H9 (cell line): Measurements from ENCODE around the gene MYLK4. TPM values are rescaled to one million over a fixed set of nuclear protein-coding genes. Genes with fewer than 3 reads are reported as not detected.

Experiments used
- DNase-seq: peaks from one replicate; pipeline ENCODE4 v3.0.0-alpha.2; 2017
- H2AFZ ChIP-seq: one replicate; pipeline ENCODE4 v1.6.1; 2013; ENCODE audit warnings: mild to moderate bottlenecking, low read length, control low read depth, moderate library complexity
- H2AK5ac ChIP-seq: 2 replicates; pipeline ENCODE4 v1.6.1; 2013; ENCODE audit warnings: low read length, control low read depth, mixed read lengths; ENCODE audit not compliant: insufficient read length
- H2BK120ac ChIP-seq: one replicate; pipeline ENCODE4 v1.6.1; 2013; ENCODE audit warnings: low read depth, mild to moderate bottlenecking, low read length, control low read depth, inconsistent platforms; ENCODE audit not compliant: poor library complexity, severe bottlenecking
- H2BK12ac ChIP-seq: 2 replicates; pipeline ENCODE4 v1.6.1; 2013; ENCODE audit warnings: low read length, control low read depth, mixed read lengths, low read depth; ENCODE audit not compliant: insufficient read length
- H2BK15ac ChIP-seq: 2 replicates; pipeline ENCODE4 v1.6.1; 2013; ENCODE audit warnings: low read depth, low read length, control low read depth
- H2BK20ac ChIP-seq: one replicate; pipeline ENCODE4 v1.6.1; 2013; ENCODE audit warnings: low read depth, mild to moderate bottlenecking, low read length, control low read depth, inconsistent platforms; ENCODE audit not compliant: poor library complexity, severe bottlenecking
- H2BK5ac ChIP-seq: 2 replicates; pipeline ENCODE4 v1.6.1; 2013; ENCODE audit warnings: low read length, control low read depth, mixed read lengths; ENCODE audit not compliant: insufficient read length
- H3K14ac ChIP-seq: 2 replicates; pipeline ENCODE4 v1.6.1; 2013; ENCODE audit warnings: low read length, control low read depth; ENCODE audit not compliant: insufficient read depth
- H3K18ac ChIP-seq: 2 replicates; pipeline ENCODE4 v1.6.1; 2013; ENCODE audit warnings: low read depth, mild to moderate bottlenecking, mixed read lengths, low read length, control low read depth; ENCODE audit not compliant: insufficient read length
- H3K23ac ChIP-seq: 2 replicates; pipeline ENCODE4 v1.6.1; 2013; ENCODE audit warnings: low read length, control low read depth, mixed read lengths, low read depth; ENCODE audit not compliant: insufficient read length
- H3K23me2 ChIP-seq: 2 replicates; pipeline ENCODE4 v1.6.1; 2013; ENCODE audit warnings: low read depth, mild to moderate bottlenecking, mixed read lengths, low read length, control low read depth; ENCODE audit not compliant: insufficient read length, poor library complexity, severe bottlenecking
- H3K27ac ChIP-seq: 2 replicates; pipeline ENCODE4 v1.5.1; 2013; ENCODE audit warnings: low read length, control low read depth, mixed read lengths, low read depth; ENCODE audit not compliant: insufficient read length
- H3K27me3 ChIP-seq: 2 replicates; pipeline ENCODE4 v1.6.1; 2013; ENCODE audit warnings: low read length, control low read depth, inconsistent platforms; ENCODE audit not compliant: insufficient read depth
- H3K4ac ChIP-seq: 2 replicates; pipeline ENCODE4 v1.6.1; 2013; ENCODE audit warnings: low read depth, mild to moderate bottlenecking, control low read depth, inconsistent platforms, low read length, moderate library complexity
- H3K4me1 ChIP-seq: 2 replicates; pipeline ENCODE4 v1.6.1; 2013; ENCODE audit warnings: low read length, control low read depth, inconsistent platforms; ENCODE audit not compliant: insufficient read depth
- H3K4me2 ChIP-seq: 2 replicates; pipeline ENCODE4 v1.6.1; 2013; ENCODE audit warnings: low read length, control low read depth, mixed read lengths; ENCODE audit not compliant: insufficient read length, insufficient read depth
- H3K56ac ChIP-seq: 2 replicates; pipeline ENCODE4 v1.6.1; 2013; ENCODE audit warnings: low read depth, mild to moderate bottlenecking, mixed read lengths, low read length, control low read depth; ENCODE audit not compliant: insufficient read length
- H3K79me1 ChIP-seq: 2 replicates; pipeline ENCODE4 v1.6.1; 2013; ENCODE audit warnings: low read depth, mild to moderate bottlenecking, moderate library complexity, low read length, control low read depth, inconsistent platforms; ENCODE audit not compliant: insufficient read depth, poor library complexity, severe bottlenecking
- H3K79me2 ChIP-seq: 2 replicates; pipeline ENCODE4 v1.6.1; 2013; ENCODE audit warnings: low read length, control low read depth, inconsistent platforms; ENCODE audit not compliant: insufficient read depth
- H3K9ac ChIP-seq: 2 replicates; pipeline ENCODE4 v1.6.1; 2013; ENCODE audit warnings: low read length, control low read depth, mixed read lengths; ENCODE audit not compliant: insufficient read length; ENCODE audit errors: extremely low read depth
- H3K9me3 ChIP-seq: one replicate; pipeline ENCODE4 v1.6.1; 2013; ENCODE audit warnings: low read depth, low read length, inconsistent platforms; ENCODE audit not compliant: control insufficient read depth
- H3T11ph ChIP-seq: one replicate; pipeline ENCODE4 v1.6.1; 2013; ENCODE audit warnings: mild to moderate bottlenecking, low read length, control low read depth, inconsistent platforms
- H4K20me1 ChIP-seq: one replicate; pipeline ENCODE4 v1.6.1; 2013; ENCODE audit not compliant: control insufficient read depth, insufficient read length, insufficient read depth
- H4K5ac ChIP-seq: 2 replicates; pipeline ENCODE4 v1.6.1; 2013; ENCODE audit warnings: low read depth, mild to moderate bottlenecking, mixed read lengths, low read length, control low read depth; ENCODE audit not compliant: insufficient read length
- H4K8ac ChIP-seq: replicated peaks from 2 replicates; pipeline ENCODE4 v1.6.1; 2013; ENCODE audit warnings: low read length, control low read depth, mixed read lengths, low read depth; ENCODE audit not compliant: insufficient read length
- H4K91ac ChIP-seq: 2 replicates; pipeline ENCODE4 v1.6.1; 2013; ENCODE audit warnings: low read depth, mild to moderate bottlenecking, moderate library complexity, mixed read lengths, low read length, control low read depth; ENCODE audit not compliant: insufficient read length
- H3K27ac Mint-ChIP-seq, 3 experiments: 2 replicates in 2 of 3; 3 replicates in 1 of 3; pipeline ENCODE4 v1.8.0; 2020 to 2021; ENCODE audit warnings: mixed read lengths in 3 of 3, mild to moderate bottlenecking in 1 of 3, moderate library complexity in 1 of 3
- H3K27me3 Mint-ChIP-seq: 2 replicates; pipeline ENCODE4 v1.8.0; 2021; ENCODE audit warnings: low read depth, mild to moderate bottlenecking, moderate library complexity, mixed read lengths
- H3K36me3 Mint-ChIP-seq, 3 experiments: 2 replicates in 2 of 3; 3 replicates in 1 of 3; pipeline ENCODE4 v1.8.0; 2020 to 2021; ENCODE audit warnings: low read depth in 3 of 3, mixed read lengths in 3 of 3; ENCODE audit not compliant: insufficient read depth in 1 of 3
- H3K4me1 Mint-ChIP-seq, 2 experiments: 2 replicates each; pipeline ENCODE4 v1.8.0; 2020; ENCODE audit warnings: mixed read lengths in 2 of 2
- H3K4me3 Mint-ChIP-seq, 2 experiments: 2 replicates in 1 of 2; 3 replicates in 1 of 2; pipeline ENCODE4 v1.8.0; 2020 to 2021; ENCODE audit warnings: mild to moderate bottlenecking in 2 of 2, mixed read lengths in 2 of 2, moderate library complexity in 1 of 2
- H3K9me3 Mint-ChIP-seq, 2 experiments: 2 replicates in 1 of 2; 3 replicates in 1 of 2; pipeline ENCODE4 v1.8.0; 2020; ENCODE audit warnings: mild to moderate bottlenecking in 2 of 2, mixed read lengths in 2 of 2, moderate library complexity in 1 of 2
- WGBS: extraction: QIAGEN DNeasy Blood & Tissue Kit; methylation state at CpG from one replicate; pipeline ENCODE4 v1.1.7; 2013; ENCODE audit warnings: missing lambda C conversion rate, low lambda C conversion rate, mixed read lengths; ENCODE audit not compliant: insufficient read length; ENCODE audit errors: extremely low coverage; 5-methylcytosine and 5-hydroxymethylcytosine counted together
- total RNA-seq: library from RNA; stranded (reverse); gene quantifications from 2 replicates; pipeline ENCODE4 v1.2.1, GENCODE V29; 2021
- TF ChIP-seq, protein P1 (sequence below): fragments of 200-600 bp; sonication (generic); conservative IDR thresholded peaks from 3 replicates; pipeline ENCODE4 v1.8.0; 2021; ENCODE audit warnings: antibody characterized with exemption, mild to moderate bottlenecking

MYLK4 gene
- total RNA-seq, 1 experiment from 2014 or later = 0.28 TPM

DNA sequence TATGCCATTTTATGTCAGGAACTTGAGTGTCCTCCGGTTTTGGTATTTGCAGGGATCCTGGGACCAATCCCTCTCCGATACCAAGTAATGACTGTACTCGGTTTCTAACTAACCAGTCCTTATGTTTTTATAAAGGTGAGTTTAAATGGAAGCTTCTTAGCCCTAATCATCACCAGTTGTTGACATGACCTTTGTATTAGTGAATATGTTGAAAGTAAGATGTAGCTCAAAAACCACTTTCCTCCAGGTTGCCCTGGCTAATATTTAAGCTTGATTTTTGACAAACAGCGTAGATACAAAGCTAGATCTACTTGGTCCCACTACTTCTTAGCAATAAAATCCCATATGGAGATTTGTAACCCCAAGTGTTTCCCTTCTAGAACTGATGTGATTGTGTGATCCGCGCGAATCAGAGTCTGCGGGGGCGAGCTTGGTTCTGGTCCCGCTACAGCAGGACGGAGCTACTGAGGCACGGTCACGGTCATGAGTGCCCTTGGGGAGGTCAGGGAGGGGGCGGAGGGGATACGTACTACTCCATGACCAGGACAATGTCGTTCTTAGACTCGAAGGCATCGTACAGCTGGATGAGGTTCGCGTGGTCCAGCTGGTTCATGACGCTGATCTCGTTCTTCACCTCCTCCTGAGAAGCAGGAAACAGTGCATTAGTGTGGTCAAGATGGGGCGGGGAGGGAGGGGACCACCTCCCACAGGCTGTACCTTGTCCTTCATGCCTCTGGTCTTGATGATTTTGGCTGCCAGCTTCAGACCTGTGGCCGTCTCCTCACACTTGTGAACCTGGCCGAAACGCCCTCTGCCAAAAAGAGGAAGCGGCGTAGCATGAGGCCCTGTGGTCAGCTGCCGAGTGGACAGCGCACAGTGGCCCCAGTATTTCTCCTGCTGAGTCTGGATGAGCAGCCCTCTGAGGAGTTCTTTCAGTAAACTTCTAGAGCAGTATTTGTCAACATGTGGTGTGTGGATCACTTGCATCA lies 65.7 kb downstream of the MYLK4 start:
- Histone ChIP-seq H3K27me3 (no peaks in the 10 kb centered on the region), H4K20me1 (no peaks in the 10 kb centered on the region), H4K8ac (no peak overlapping the region), H3K4me2 (no peak overlapping the region), H3K23ac (no peak overlapping the region), H3K4ac (no peak overlapping the region), H2BK15ac (no peak overlapping the region), H3K27ac (no peak overlapping the region), H2BK120ac (no peak overlapping the region), H3T11ph (no peak overlapping the region), H4K5ac (no peak overlapping the region), H3K18ac (no peak overlapping the region), H4K91ac (no peak overlapping the region), H3K9me3 (no peaks in the 10 kb centered on the region), H3K9ac (no peak overlapping the region), H3K4me1 (no peaks in the 10 kb centered on the region), H2BK20ac (no peak overlapping the region), H3K79me2 (no peaks in the 10 kb centered on the region), H3K79me1 (no peaks in the 10 kb centered on the region), H2BK5ac (no peak overlapping the region), H3K56ac (no peak overlapping the region), H3K23me2 (no peaks in the 10 kb centered on the region), H2AFZ (no peak overlapping the region), H2AK5ac (no peak overlapping the region), H2BK12ac (no peak overlapping the region), H3K14ac (no peak overlapping the region)
- Mint-ChIP-seq H3K36me3 (no peaks in the 10 kb centered on the region), H3K4me1 (peaks cover 2% of the 10 kb centered on the region in 2 experiments; a peak in 3 of 4 replicates), H3K9me3 (no peaks in the 10 kb centered on the region; a peak in 1 of 5 replicates), H3K4me3 (no peak overlapping the region), H3K27ac (peak overlapping the region in 1 of 3 experiments; percentile 55; a peak in 2 of 7 replicates), H3K27me3 (no peaks in the 10 kb centered on the region)
- WGBS = no CpG with 5 or more reads among the region's 30 CpGs
- no peak for DNase-seq
- TF ChIP-seq, protein P1, sequence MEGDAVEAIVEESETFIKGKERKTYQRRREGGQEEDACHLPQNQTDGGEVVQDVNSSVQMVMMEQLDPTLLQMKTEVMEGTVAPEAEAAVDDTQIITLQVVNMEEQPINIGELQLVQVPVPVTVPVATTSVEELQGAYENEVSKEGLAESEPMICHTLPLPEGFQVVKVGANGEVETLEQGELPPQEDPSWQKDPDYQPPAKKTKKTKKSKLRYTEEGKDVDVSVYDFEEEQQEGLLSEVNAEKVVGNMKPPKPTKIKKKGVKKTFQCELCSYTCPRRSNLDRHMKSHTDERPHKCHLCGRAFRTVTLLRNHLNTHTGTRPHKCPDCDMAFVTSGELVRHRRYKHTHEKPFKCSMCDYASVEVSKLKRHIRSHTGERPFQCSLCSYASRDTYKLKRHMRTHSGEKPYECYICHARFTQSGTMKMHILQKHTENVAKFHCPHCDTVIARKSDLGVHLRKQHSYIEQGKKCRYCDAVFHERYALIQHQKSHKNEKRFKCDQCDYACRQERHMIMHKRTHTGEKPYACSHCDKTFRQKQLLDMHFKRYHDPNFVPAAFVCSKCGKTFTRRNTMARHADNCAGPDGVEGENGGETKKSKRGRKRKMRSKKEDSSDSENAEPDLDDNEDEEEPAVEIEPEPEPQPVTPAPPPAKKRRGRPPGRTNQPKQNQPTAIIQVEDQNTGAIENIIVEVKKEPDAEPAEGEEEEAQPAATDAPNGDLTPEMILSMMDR = no peak
